HG02623 (cell line): Measurements from ENCODE around the gene CDK17.

Experiments
- ATAC-seq: cut with Tn5 transposase; IDR thresholded peaks from one replicate; pipeline ENCODE4 v1.9.1; 2021; ENCODE audit warnings: moderate library complexity; ENCODE audit not compliant: unreplicated experiment

Gene CDK17

GRCh38 chr12:96271469-96272199 is 128.6 kb downstream of the CDK17 start:
- ATAC-seq: no peak

DNA sequence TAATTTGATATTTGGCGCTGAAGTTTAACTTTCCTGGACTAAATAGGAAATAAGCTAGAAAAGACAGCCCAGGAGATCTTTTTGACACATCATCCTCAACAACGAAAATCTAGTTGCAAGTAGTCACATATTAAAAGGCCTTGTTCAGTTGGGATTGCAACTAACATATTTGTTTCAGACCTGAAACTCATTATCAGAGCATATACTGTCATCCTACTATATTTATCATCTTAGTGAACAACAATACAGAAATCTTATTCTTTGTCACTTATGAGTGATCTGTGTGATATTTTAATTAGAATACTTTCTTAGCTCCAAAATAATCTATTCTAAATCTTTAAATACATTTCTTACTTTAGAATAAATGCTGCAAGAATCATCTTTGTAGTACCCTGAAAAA is 134.0 kb downstream of the CDK17 start:
- ATAC-seq: no peak

DNA sequence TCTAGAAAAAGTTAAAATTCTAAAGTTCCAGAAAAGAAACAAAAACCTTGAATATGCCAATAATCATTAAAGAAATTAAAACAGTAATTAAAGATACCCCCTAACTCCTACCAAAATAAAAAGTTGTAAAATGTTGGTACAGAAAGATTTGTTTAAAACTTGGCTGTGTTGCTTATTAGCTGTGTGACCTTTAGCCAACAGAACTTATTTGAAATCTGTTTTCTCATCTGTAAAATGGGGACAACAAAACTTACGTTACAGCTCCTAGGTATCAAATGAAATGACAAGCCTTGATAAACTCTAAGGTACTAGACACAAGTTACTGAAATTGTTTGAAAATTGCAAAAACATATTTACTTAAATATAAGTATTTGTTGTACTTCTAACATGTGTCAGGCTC is 134.4 kb downstream of the CDK17 start:
- no peak for ATAC-seq

DNA sequence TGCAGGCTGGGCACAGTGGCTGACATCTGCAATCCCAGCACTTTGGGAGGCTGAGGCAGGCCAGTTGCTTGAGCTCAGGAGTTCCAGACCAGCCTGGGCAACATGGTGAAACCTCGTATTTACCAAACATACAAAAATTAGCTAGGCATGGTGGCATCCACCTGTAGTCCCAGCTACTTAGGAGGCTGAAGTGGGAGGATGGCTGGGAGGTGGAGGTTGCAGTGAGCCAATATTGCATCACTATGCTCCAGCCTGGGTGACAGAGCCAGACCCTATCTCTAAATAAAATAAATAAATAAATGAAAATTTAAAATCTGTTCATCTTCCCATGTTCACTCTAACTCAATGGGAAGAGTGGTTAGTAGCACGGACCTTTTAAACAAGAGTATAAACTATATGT is 134.8 kb downstream of the CDK17 start:
- ATAC-seq: no peak

GRCh38 chr12:96263449-96263902 is 136.8 kb downstream of the CDK17 start:
- ATAC-seq: no peak

GRCh38 chr12:96261557-96261956 is 138.7 kb downstream of the CDK17 start:
- ATAC-seq: no peak

DNA sequence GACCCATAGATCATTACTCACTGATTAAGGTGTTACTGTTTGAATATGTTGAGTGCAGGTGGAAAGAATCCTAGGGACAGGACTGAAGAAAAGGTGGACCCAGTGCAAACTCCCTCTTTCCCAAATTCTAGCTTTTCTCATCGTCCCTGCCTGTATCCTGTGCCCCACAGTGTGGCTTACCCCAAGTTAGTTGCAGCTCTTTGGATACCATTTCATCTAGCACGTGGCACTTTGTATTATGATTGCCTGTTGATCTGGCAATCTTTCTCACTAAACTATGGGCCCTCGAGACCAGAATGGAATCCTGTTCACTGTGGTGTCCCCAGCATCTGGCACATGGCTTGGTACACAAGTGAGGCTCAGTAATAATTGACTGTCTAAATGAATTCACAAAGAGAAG is 139.6 kb downstream of the CDK17 start:
- ATAC-seq: no peak

GRCh38 chr12:96260231-96260630 is 140.0 kb downstream of the CDK17 start:
- no peak for ATAC-seq

GRCh38 chr12:96258104-96258961 is 141.9 kb downstream of the CDK17 start:
- no peak for ATAC-seq

- no peak for ATAC-seq
Measured at GRCh38 chr12:96257550-96258103, 142.6 kb downstream of the CDK17 start.

- no peak for ATAC-seq
Measured at GRCh38 chr12:96256672-96257361, 143.4 kb downstream of the CDK17 start.

- no peak for ATAC-seq
Measured at GRCh38 chr12:96255077-96255476, 145.2 kb downstream of the CDK17 start.

GRCh38 chr12:96250119-96250685 is 150.0 kb downstream of the CDK17 start:
- no peak for ATAC-seq

- ATAC-seq: no peak
Measured at GRCh38 chr12:96249196-96250118, 150.8 kb downstream of the CDK17 start.

DNA sequence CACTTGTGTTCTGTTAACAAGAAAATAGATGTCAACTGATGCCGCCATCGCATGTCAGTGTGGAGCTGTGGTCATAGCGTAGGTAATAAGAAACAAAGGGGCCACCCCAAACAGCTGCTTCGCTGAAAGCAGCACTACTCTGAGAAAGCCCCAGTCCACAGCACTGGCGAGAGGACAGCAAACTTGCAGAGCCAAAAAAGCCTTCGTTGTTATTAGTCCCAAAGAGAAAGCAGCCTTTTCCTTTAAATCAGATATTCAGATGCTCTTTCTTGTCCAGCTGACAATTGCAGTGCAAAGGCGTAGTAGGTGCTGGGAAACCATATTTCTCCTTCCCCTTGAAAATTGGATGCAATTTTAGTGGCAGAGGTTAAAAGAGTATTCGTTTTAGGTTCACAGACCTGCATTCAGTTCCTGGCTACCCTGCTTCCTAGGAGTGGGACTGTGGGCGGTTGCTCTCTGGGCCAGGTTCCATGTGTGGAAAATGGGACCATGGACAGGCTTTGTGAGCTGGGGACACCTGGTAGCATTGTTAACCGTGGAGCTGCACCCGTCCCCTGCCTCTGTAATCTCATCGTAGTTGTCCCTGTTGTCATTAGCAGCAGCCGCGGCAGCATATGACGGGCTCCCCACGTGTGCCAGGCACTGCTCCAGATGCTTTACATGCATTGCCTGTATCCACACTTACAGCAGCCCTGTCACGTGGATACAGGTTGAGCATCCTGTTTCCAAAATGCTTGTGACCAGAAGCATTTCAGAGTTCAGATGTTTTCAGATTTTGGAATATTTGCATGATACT is 151.9 kb downstream of the CDK17 start:
- no peak for ATAC-seq

GRCh38 chr12:96247563-96247962 is 152.7 kb downstream of the CDK17 start:
- ATAC-seq: no peak

DNA sequence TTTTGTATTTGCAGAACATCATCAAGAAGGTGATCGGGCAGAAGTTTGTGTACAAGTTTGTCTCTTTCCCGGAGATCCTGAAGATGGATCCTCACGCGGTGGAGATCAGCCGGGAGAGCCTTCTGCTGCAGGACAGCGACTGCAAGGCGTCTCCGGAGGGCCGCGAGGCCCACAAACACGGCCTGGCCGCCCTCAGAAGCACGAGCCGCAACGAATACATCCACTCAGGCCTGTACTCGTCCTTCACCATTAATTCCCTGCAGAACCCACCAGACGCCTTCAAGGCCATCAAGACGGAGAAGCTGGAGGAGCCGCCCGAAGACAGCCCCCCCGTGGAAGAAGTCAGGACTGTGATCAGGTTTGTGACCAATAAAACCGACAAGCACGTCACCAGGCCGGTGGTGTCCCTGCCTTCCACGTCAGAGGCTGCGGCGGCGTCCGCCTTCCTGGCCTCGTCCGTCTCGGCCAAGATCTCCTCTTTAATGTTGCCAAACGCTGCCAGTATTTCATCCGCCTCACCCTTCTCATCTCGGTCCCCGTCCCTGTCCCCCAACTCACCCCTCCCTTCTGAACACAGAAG is 153.2 kb downstream of the CDK17 start:
- no peak for ATAC-seq

GRCh38 chr12:96244826-96245225 is 155.4 kb downstream of the CDK17 start:
- ATAC-seq: no peak

DNA sequence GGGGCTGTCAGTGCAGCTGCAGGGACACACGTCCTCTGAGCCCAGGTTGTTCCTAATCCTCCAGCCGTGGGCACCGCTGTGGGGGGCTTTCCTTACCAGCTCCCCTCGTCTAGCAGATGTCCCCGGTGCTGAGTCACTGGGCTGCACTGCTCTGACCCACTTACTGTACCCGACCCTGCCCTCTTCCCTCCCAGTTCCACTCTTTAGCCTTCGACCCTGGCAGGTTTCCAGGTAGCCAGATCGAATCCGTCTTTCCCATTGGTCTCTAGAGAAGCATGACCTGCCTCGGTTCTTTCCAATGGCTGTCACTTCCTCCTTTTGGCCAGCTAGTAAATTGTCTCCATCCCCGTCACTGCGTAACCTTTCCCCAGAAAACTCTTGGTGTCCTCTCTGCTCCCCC is 157.6 kb downstream of the CDK17 start:
- no peak for ATAC-seq
